DMS 273 (cell line): ENCODE data around the gene CKS1B.

Source experiments
- DNase-seq: peaks from one replicate; lab custom pipeline; 2025; ENCODE audit not compliant: unreplicated experiment; lab: John Stamatoyannopoulos, UW

Gene CKS1B

DNA sequence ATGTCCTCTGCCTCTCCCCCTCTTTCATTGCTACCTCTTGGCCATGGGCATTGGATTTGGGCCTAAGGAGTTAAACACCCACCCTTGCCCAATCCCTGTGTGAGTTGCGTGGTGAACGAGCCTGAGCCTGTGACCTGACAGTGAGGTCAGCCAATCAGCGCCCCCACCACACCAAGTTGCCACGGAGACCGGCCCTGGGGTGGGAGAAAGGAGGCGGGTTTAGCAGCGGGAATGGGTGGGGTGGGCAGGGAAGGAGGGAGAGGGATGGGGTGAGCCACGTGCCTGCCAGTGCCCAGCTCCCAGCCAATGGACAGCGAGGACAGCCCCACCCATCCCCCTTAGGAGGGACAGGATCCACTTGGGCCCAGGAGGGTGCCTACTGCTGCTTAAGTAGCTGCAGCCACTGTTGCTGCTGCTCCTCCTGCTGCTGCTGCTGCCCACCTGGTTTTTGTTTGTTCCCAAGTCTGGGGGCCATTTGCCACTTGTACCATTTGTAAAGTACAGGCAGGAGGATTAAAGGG is 37.6 kb downstream of the CKS1B start:
- DNase-seq: peak; percentile 95

DNA sequence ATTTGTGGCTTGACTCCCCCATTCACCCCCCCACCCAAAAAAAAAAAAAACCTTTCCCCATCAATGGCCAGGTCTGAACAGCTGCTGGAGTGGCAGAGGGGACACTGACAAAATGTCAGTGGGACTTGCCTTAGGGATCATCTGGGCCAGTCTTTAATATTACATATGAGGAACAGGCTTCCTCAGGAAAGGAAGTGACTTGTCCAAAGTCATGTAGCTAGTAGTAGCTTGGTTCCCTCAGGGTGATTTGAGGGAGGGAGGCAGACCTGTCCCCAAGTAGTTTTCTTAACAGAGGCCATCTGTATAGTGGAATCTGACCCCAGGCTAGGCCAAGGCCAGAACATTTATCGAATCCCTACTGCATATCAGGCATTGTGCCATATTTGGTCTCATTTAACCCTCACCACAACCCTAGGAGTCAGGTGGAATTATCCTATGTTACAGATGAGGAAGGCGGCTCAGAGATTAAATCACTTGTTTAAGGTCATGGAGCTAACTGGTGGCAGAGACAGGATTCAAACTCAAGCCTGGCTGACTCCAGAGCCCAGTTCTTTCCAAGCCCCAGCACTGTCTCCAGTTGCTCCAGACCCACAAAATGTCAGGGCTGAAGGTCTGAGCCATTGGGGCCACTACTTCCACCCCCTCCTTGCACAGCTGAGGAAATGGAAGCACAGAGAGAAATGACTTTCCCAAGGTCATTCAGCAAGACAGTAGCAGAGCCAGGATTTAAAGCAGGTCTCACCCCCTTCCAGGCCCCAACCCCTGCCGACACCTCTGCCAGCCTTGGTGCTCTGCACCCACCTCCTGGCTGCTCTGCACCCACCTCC is 38.5 kb downstream of the CKS1B start:
- DNase-seq: no peak

DNA sequence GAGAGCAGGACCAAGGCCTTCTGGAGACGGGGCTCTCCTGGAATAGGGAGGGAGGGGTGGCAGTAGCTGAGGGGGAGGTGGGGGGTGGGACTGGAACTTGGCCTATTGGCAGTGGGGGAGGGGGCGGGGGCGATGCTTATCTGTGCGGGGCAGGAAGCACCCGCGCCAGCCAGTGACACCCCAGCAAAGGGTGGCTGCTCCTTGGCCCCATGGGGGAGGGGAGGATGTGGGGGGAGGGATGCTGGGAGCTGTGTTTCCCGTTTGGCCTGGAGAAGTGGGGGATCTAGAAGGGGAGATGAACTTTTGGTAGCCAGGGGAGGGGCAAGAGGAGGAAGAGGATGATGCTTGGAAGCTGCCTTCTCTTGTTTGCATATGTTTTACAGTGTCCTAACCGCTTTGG is 39.2 kb downstream of the CKS1B start:
- DNase-seq: no peak

DNA sequence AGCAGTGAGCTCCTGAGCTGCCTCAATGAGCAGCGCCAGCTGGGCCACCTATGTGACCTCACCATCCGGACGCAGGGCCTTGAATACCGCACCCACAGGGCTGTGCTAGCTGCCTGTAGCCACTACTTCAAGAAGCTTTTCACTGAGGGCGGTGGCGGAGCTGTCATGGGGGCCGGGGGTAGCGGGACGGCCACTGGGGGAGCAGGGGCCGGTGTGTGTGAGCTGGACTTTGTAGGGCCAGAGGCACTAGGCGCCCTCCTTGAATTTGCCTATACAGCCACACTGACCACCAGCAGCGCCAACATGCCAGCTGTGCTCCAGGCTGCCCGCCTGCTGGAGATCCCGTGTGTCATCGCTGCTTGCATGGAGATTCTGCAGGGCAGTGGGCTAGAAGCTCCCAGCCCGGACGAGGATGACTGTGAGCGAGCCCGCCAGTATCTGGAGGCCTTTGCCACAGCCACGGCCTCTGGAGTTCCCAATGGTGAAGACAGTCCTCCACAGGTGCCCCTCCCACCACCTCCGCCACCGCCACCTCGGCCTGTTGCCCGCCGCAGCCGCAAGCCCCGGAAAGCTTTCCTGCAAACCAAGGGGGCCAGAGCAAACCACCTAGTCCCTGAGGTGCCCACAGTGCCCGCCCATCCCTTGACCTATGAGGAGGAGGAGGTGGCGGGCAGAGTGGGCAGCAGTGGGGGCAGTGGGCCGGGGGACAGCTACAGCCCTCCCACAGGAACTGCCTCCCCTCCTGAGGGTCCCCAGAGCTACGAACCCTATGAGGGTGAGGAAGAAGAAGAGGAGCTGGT is 40.4 kb downstream of the CKS1B start:
- DNase-seq: no peak

DNA sequence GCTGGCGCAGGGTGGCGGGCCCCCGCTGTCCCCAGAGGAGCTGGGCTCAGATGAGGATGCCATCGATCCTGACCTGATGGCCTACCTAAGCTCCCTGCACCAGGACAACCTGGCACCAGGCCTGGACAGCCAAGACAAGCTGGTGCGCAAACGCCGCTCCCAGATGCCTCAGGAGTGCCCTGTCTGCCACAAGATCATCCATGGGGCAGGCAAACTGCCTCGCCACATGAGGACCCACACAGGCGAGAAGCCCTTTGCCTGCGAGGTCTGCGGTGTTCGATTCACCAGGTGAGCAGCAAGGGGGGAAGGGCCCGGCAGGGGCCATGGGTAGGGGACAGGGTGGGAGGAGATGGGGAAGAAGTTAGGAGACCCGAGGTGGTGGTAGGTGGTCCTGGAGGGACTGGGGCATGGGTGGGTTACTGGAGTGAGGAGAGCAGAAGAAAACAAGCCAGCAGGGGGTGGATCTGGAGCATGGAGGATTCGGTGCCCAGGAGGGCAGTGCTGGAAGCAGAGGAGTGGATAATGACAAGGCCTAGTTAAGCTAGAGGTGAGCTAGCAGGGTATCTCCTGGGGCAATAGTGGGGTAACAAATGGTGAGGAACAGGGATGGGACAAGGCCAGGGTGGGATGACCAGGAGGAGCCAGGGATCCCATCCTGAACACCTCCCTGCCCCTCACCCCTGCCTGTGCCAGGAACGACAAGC is 41.2 kb downstream of the CKS1B start:
- no peak for DNase-seq

DNA sequence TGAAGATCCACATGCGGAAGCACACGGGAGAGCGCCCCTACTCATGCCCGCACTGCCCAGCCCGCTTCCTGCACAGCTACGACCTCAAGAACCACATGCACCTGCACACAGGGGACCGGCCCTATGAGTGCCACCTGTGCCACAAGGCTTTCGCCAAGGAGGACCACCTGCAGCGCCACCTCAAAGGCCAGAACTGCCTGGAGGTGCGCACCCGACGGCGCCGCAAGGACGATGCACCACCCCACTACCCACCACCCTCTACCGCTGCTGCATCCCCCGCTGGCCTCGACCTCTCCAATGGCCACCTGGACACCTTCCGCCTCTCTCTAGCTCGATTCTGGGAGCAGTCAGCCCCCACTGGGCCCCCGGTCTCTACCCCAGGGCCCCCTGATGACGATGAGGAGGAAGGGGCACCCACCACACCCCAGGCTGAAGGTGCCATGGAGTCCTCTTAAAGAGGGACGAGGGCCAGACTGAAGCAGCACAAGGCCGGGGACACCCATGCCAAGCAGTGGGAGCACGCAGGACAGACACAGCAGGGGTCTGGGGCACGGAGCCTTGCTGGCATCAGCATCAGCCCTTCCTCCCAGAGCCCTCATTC is 41.9 kb downstream of the CKS1B start:
- DNase-seq: no peak

DNA sequence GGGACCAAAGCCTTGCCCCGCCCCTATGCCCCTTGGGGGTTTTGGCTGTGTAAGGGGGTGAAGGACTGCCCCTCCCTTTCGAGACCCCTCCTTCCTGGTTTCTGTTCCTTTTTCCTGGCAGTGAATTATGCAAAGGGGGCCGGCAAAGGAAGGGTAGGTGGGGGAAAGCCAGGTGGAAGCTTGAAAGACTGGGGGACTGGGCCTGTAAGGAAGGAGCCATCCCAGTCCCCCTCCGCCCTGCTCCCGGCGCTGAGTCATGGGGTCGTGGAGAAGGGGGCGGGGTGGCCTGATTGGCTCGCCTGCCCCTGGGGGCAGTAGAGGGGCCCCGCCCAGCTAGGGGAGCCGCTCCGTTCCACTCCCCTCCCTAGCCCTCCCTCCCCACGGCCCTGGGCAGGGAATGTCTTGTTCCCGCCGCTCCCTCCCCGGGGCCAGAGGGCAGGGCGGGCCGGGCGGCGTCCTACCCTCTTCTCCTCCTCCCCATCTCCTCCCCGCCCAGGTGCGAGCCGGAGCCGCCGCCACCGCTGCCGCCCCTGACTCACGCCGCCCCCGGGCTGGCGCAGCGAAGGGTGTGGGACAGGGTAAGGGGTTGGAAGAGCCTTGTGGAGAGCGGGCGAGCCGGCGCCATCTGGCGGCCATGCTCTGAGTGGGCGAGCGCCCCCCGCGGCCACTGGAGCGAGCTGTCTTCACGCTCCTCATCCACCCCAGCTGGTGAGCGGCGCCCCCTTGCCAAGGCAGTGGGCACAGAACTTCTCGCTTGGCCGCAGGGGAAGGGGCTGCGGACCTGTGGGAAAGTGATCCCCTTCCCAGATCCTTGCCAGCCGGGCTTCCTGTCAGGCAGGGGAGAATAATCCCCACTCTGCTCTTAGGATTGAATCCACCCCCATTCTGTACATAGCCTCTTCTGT is 42.8 kb downstream of the CKS1B start:
- peak; percentile 98 for DNase-seq

DNA sequence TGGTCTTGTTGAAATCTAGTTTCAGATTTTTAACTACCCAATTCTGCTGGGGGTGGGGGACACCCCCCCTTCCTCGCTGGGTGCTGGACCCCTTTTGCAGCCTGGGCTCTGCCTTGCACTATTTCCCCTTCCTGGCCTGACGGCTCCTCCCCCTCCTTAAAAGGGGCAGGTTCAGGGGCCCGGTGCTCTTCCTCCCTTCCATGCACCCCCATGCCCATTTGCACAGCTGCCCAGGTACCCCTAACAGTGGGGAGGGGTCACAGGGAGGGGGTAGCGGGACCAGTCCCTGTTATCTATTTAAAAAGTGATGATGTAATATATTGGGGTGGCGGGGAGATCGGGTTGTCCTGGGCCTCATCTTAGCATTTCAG is 43.5 kb downstream of the CKS1B start:
- DNase-seq: no peak

DNA sequence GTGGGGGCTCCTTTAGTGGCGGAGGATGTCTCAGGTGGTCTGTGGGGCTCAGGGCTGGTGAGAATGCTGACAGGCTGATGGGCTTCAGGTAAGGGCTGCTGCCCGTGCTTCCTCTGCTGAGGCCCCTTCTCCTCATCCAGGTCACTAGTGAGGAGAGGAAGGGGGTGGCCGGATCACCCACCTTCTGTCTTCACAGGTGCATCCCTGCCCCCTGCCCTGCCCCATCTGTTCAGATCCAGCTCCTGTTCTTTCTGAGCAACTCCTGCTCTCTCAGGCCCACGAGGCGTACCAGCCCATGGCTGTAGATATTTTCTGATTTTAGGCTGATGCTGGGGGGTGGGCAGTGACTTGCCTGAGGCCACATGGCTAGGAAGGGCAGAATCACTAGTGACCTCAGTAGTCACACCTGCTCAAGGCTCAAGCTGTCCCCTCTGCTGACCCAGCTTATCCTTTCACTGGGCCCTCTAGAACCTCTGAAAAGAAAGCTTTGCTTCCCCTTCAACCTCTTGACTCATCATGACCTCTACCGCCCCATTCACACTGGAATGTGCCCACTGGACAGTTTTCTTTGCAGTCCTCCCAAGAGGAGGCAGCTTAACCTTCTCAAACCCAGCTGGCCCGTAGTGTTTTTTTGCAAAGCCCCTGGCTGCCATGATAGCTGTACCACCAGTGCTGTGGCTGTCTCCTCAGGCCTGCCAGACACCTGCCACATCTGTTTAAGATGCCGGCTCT is 44.3 kb downstream of the CKS1B start:
- DNase-seq: no peak

DNA sequence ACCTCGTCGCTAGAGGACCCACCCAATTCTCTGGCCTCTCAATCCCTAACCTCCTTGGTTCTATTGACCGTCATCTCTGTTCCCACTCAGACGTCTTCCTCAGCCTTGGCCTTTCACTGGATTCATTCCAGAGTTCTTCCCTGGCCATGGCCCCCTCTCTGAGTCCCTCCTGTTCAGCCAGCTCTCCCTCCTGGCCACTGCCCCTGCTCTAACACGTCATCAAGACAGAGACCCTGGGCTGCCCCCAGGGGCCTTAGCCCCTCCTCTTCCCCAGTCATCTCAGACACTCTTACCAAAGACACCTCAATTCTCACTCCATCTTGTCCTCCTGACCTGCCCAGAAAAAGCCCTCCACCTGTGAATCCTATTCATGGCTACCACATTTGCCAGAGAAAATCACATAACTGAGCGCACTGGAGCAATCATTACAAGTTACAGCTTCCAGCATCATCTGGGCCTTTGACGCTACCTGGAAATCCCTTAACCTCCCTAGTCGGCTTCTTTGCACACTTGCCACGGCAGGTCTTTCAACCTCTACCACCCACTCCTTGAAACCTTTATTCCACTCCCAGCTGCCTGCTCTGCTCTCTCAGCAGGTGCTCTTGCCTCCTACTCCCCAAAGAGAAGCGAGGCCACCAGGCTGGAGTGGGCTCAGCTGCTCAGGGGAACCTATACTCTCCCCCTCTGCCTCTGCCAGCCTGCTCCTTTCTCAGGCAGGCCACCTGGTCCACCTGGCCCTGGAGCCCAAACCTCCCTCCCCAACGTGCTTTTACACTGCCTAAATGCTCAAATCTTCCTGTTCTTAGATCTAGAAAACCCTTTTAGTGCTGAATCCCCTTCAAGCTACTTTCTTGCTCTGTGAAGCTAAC is 45.1 kb downstream of the CKS1B start:
- DNase-seq: no peak

DNA sequence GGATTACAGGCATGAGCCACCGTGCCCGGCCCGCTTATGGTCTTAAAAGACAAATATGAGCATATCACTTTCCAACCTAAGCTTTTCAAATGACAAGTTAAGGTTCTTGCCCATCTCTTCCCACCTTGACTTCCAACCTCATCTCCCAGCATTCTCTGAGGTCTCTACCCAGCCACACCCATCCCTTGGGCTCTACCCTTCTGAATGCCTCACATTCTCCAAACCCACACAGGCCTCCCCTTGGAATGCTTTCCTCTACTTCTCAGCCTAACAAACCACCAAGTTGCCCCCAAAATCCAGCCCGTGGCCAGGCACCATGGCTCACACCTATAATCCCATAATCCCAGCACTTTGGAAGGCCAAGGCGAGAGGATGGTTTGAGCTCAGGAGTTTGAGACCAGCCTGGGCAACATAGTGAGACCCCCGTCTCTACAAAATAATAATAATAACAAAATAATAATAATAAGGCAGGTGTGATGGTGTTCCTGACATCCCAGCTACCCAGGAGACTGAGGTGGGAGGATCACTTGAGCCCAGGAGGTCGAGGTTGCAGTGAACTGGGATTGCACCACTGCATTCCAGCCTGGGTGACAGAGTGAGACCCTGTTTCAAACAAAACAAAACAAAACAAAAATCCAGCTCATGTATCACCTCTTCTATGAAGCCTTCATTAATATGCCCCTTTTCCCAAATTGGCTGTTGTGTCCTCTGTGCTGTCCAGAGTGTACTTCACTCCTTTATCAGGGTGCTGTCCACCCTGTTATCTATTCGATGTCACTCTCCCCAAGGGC is 47.9 kb downstream of the CKS1B start:
- DNase-seq: no peak

DNA sequence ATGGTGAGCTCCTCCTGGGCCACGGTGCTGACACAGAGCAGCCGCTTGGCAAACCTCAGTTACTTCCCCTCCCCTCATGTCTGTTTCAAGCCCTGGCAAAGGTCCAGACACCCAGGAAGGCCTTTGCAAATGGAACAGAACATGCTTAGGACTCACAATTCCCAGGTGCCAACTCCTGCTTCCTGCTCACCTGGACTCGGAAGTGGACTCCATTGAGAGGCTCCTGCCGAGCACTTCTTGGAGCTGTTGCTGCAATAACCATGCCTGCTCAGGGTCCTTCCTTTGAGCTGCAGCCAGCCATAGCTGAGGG is 48.4 kb downstream of the CKS1B start:
- DNase-seq: no peak

DNA sequence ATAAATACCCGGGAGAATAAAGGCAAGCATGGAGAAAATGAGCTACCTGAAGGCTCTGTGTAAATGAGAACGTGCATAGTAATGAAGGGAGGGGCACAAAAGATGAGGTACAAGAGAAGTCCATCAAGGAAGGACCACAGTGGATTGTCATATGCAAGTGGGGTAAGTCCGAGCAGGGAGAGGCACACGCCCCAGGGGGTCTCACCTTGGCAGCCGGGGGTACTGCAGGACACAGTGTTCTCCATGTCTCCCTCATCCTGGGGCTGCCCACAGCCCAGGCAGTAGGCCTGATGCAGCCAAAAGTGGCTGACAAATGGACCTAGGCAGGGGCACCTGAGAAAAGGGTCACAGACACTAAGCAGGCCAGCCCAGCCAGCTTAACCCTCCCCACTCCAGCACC is 49.1 kb downstream of the CKS1B start:
- no peak for DNase-seq

DNA sequence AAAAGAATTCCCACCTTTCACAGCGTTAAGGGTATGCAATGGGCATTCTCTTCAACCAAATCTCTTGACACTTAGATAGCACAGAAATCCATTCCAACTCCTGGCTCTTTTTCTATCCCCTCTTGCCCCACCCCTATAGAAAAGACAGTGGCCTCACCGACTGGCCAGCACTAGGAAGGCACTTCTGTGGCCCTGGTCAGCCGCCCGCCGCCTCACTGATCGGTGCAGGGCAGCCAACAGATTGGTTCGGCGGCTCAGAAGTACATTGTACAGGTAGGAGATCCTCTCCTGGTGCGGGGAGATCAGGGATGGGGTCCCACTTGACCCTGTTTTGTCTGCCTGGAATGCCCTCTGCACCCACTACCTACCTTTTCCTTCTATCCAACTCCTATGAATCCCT is 49.8 kb downstream of the CKS1B start:
- DNase-seq: no peak

DNA sequence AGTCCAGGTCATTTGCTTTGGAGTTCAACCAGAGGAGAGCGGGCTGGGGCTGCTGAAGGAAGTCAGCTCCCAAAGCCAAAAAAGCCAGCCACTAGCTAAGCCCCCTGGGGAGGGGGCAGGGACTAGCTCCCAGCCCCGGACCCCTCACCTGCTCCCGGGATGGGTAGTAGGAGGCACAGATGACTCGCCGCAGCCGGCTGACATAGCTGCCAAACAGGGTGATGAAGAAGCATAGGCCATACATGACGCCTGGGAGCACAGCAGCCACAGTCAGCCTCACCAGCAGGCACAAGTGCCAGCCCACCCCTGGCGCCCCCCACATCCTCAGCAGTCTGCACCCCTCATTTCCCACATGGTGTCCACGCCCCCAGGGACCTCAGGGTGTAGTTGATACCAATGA is 51.7 kb downstream of the CKS1B start:
- no peak for DNase-seq

DNA sequence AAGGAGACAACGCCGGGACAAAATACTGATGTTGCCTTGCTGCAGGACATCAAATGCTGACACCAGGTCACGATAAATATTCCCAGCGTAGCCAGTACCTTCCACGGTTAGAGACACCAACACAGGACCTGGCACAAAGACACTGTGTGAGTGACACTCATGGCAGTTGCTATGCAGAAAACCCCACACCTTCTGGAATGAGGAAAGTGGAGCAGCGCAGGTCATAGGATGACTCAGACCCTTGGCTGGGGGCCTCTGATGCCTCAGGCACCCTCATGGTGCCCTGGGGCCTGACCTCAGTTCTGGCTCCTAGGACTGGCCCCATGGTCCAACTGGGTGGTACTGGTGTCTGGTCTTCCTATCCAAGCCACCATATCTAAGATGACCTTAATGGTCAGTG is 52.1 kb downstream of the CKS1B start:
- DNase-seq: peak; percentile 32
